ENCODE results near the gene IL23A. TPM values are rescaled to one million over a fixed set of nuclear protein-coding genes. Genes with fewer than 3 reads are reported as not detected.
A peak's percentile ranks its signal among the peaks of the same experiment; 100 is the strongest.

The IL23A gene
- total and polyA plus RNA-seq, 2 of the 13 experiments (the other 11 are each of a cell fraction or from before 2014, with no cell fraction given) = 0.33 to 0.35 TPM

GRCh38 chr12:56315622-56316473, 22.8 kb upstream of the IL23A start, which contains the start of gene CNPY2 (continued):
- no peak for TF ChIP-seq ZNF281 (CRISPR knock-in tag; IDR thresholded peaks at IDR 0.05; ENCODE audit: borderline replicate concordance)
- peak; percentile 95; the same call in 1 of the 2 replicates for TF ChIP-seq ZNF275 (CRISPR knock-in tag; IDR thresholded peaks at IDR 0.05; ENCODE audit: borderline replicate concordance)
- TF ChIP-seq ZNF747 (CRISPR knock-in tag; IDR thresholded peaks at IDR 0.05; ENCODE audit: borderline replicate concordance) = peak; percentile 78; the same call in 1 of the 2 replicates
- no peak for TF ChIP-seq NCOR1 (IDR thresholded peaks at IDR 0.05; ENCODE audit: borderline replicate concordance, low read length)
- TF ChIP-seq CENPBD1 (CRISPR knock-in tag; IDR thresholded peaks at IDR 0.05; ENCODE audit: borderline replicate concordance, low read depth) = no peak
- TF ChIP-seq POLR2AphosphoS5 (IDR thresholded peaks at IDR 0.05; ENCODE audit: low read depth, low read length) = peak; percentile 79
- TF ChIP-seq ZNF225 (CRISPR knock-in tag; IDR thresholded peaks at IDR 0.05) = no peak
- TF ChIP-seq LCORL (IDR thresholded peaks at IDR 0.05) = no peak
- TF ChIP-seq LCORL (CRISPR knock-in tag; IDR thresholded peaks at IDR 0.05) = peak; percentile 91; the same call in 1 of the 2 replicates
- TF ChIP-seq GATA4 (IDR thresholded peaks at IDR 0.05; ENCODE audit: borderline replicate concordance, low read depth) = peak; percentile 38; the same call in 1 of the 2 replicates
- no peak for TF ChIP-seq SIX1 (CRISPR knock-in tag; IDR thresholded peaks at IDR 0.05; ENCODE audit: borderline replicate concordance)
- no peak for TF ChIP-seq ZNF672 (CRISPR knock-in tag; IDR thresholded peaks at IDR 0.05)
- no peak for TF ChIP-seq DDIT3 (CRISPR knock-in tag; IDR thresholded peaks at IDR 0.05)
- TF ChIP-seq RFXAP (CRISPR knock-in tag; IDR thresholded peaks at IDR 0.05; ENCODE audit: borderline replicate concordance) = peak; percentile 89
- TF ChIP-seq ZMAT3 (CRISPR knock-in tag; conservative IDR thresholded peaks at IDR 0.05) = peak; percentile 86
- no peak for TF ChIP-seq TAF15 (IDR thresholded peaks at IDR 0.05; ENCODE audit: low read depth, low read length, poor library complexity, severe bottlenecking)
- peak; percentile 98 for TF ChIP-seq ZNF687 (CRISPR knock-in tag; IDR thresholded peaks at IDR 0.05)
- TF ChIP-seq ZNF724P (CRISPR knock-in tag; IDR thresholded peaks at IDR 0.05; ENCODE audit: borderline replicate concordance) = peak; percentile 57; the same call in 1 of the 2 replicates
- TF ChIP-seq BRCA1 (CRISPR knock-in tag; IDR thresholded peaks at IDR 0.05) = peak; percentile 62; the same call in 1 of the 2 replicates
- no peak for TF ChIP-seq NFIC (IDR thresholded peaks at IDR 0.05; ENCODE audit: low read length)

Data from HepG2 (cell line).